G401 (cell line): ENCODE data around the gene CUX1. TPM values are rescaled to one million over a fixed set of nuclear protein-coding genes. Genes with fewer than 3 reads are reported as not detected.
A peak's percentile ranks its signal among the peaks of the same experiment; 100 is the strongest.
"Not testable (repeated sequence)": the region's sequence is repeated elsewhere in the genome, so short reads cannot be mapped to it uniquely, and the experiment has no call there.

Source experiments
- DNase-seq: peaks from one replicate; pipeline ENCODE4 v3.0.0-alpha.2; 2015; ENCODE audit warnings: low spot score
- in situ Hi-C: cut with HindIII; loops from 2 replicates; pipeline ENCODE4 v1.10.0; 2016; ENCODE audit warnings: low sequenced_read_pairs, mixed read lengths
- total RNA-seq: library from RNA; depleted of rRNA; stranded (reverse); fragments of >200 nt; shearing (Covaris generic); gene quantifications from 2 replicates; pipeline ENCODE4 v1.2.3, GENCODE V29; 2014

CUX1 gene
- total RNA-seq, 1 experiment from 2014 or later = 23.2 TPM

- no peak for DNase-seq
- in situ Hi-C loops = no loop called here
Measured at GRCh38 chr7:102152672-102153598, 335.5 kb downstream of the CUX1 start.

- no peak for DNase-seq
- in situ Hi-C loops = no loop called here
Measured at GRCh38 chr7:102153599-102153946, 336.1 kb downstream of the CUX1 start.

- in situ Hi-C loops = no loop called here
- DNase-seq = no peak
Measured at GRCh38 chr7:102154425-102154824, 337.0 kb downstream of the CUX1 start.

- in situ Hi-C loops = no loop called here
- no peak for DNase-seq
Measured at GRCh38 chr7:102155821-102156441, 338.5 kb downstream of the CUX1 start.

GRCh38 chr7:102156867-102157266, 339.4 kb downstream of the CUX1 start:
- in situ Hi-C loops = no loop called here
- DNase-seq = no peak

GRCh38 chr7:102165136-102165535, 347.7 kb downstream of the CUX1 start:
- in situ Hi-C loops = no loop called here
- DNase-seq = no peak

- in situ Hi-C loops = no loop called here
- no peak for DNase-seq
Measured at GRCh38 chr7:102167254-102167653, 349.8 kb downstream of the CUX1 start.

- DNase-seq = no peak
Measured at GRCh38 chr7:102169651-102170392, 352.4 kb downstream of the CUX1 start.

GRCh38 chr7:102170393-102170970, 353.1 kb downstream of the CUX1 start:
- in situ Hi-C loops = no loop called here
- peak; percentile 27 for DNase-seq

More at GRCh38 chr7:102169651-102170392, 352.4 kb downstream of the CUX1 start:
- in situ Hi-C loops = no loop called here

GRCh38 chr7:102173669-102174068, 356.2 kb downstream of the CUX1 start:
- in situ Hi-C loops = no loop called here
- no peak for DNase-seq

GRCh38 chr7:102175423-102176170, 358.2 kb downstream of the CUX1 start:
- DNase-seq = peak; percentile 68
- in situ Hi-C loops = no loop called here

GRCh38 chr7:102178410-102178809, 361.0 kb downstream of the CUX1 start:
- in situ Hi-C loops = no loop called here

GRCh38 chr7:102180727-102181126, 363.3 kb downstream of the CUX1 start:
- in situ Hi-C loops = no loop called here
- no peak for DNase-seq

More at GRCh38 chr7:102178410-102178809, 361.0 kb downstream of the CUX1 start:
- no peak for DNase-seq

GRCh38 chr7:102181517-102181916, 364.1 kb downstream of the CUX1 start:
- in situ Hi-C loops = no loop called here
- no peak for DNase-seq

GRCh38 chr7:102182016-102182415, 364.6 kb downstream of the CUX1 start:
- DNase-seq = peak; percentile 30
- in situ Hi-C loops = no loop called here

GRCh38 chr7:102183848-102184247, 366.4 kb downstream of the CUX1 start:
- in situ Hi-C loops, DNase-seq: not testable (repeated sequence)

- no peak for DNase-seq
- in situ Hi-C loops = no loop called here
Measured at GRCh38 chr7:102184303-102184702, 366.9 kb downstream of the CUX1 start.

- in situ Hi-C loops = no loop called here
- no peak for DNase-seq
Measured at GRCh38 chr7:102185796-102186195, 368.4 kb downstream of the CUX1 start.

- in situ Hi-C loops = no loop called here
- no peak for DNase-seq
Measured at GRCh38 chr7:102186306-102186705, 368.9 kb downstream of the CUX1 start.
